ENCODE data around the gene ENAH. TPM values are rescaled to one million over a fixed set of nuclear protein-coding genes. Genes with fewer than 3 reads are reported as not detected.

The ENAH gene
- total and polyA plus RNA-seq, 2 experiments from 2014 or later = 109 to 184 TPM

GRCh38 chr1:225466848-225467192, 186.1 kb downstream of the ENAH start:
- no peaks in the 10 kb centered on the region; the same call in 2 of the 3 replicates for H3K36me3 Mint-ChIP-seq (ENCODE audit: low read depth)
- no peaks in the 10 kb centered on the region for H3K9me3 Mint-ChIP-seq
- peaks cover 8% of the 10 kb centered on the region; the same call in 1 of the 2 replicates for H3F3A ChIP-seq (replicated peaks; ENCODE audit: low read depth)
- H3K4me1 ChIP-seq (ENCODE audit: insufficient read depth) = peaks cover 21% of the 10 kb centered on the region
- H3K9me2 ChIP-seq (ENCODE audit: insufficient read depth) = no peaks in the 10 kb centered on the region
- H3K79me2 ChIP-seq (replicated peaks; ENCODE audit: insufficient read depth) = no peaks in the 10 kb centered on the region
- no peak for TF ChIP-seq ZNF462 (CRISPR knock-in tag; IDR thresholded peaks at IDR 0.05)
- no peak for TF ChIP-seq STAT1 (IDR thresholded peaks at IDR 0.05; ENCODE audit: unreplicated experiment)
- no peak for TF ChIP-seq REST (IDR thresholded peaks at IDR 0.05; ENCODE audit: unreplicated experiment)
- no peak for TF ChIP-seq NANOG (IDR thresholded peaks at IDR 0.05; ENCODE audit: borderline replicate concordance)
- TF ChIP-seq CREB1 (CRISPR knock-in tag; IDR thresholded peaks at IDR 0.05; ENCODE audit: low read depth) = no peak
- TF ChIP-seq CTCF (conservative IDR thresholded peaks at IDR 0.05; ENCODE audit: low read depth in 2 of 2) = no peak
- no peak for TF ChIP-seq ETS1 (IDR thresholded peaks at IDR 0.05)
- TF ChIP-seq POLR2AphosphoS5 (IDR thresholded peaks at IDR 0.05; ENCODE audit: low read depth) = no peak
- TF ChIP-seq ZNF114 (CRISPR knock-in tag; IDR thresholded peaks at IDR 0.05) = no peak
- no peak for TF ChIP-seq ZNF331 (CRISPR knock-in tag; IDR thresholded peaks at IDR 0.05; ENCODE audit: low read depth)
- TF ChIP-seq JUNB (IDR thresholded peaks at IDR 0.05; ENCODE audit: unreplicated experiment) = no peak
- no peak for DNase-seq (ENCODE audit: low spot score)
- H3K4me2 ChIP-seq = no peak overlapping the region
- H3K27ac ChIP-seq (ENCODE audit: low read depth) = no peak overlapping the region
- H3K4me3 ChIP-seq = no peak overlapping the region
- no peak overlapping the region for H2AFZ ChIP-seq
- no peaks in the 10 kb centered on the region for H3K36me3 ChIP-seq (ENCODE audit: insufficient read depth)
- H4K20me1 ChIP-seq (replicated peaks; ENCODE audit: insufficient read depth) = no peaks in the 10 kb centered on the region
- no peak for ATAC-seq
- H3K27me3 Mint-ChIP-seq (ENCODE audit: insufficient read depth, low read depth, poor library complexity) = peaks cover 19% of the 10 kb centered on the region
- no peak overlapping the region for H3K27ac Mint-ChIP-seq
- no peak overlapping the region; the same call in 2 of the 3 replicates for H3K4me3 Mint-ChIP-seq
- H3K27me3 ChIP-seq (ENCODE audit: insufficient read depth) = no peaks in the 10 kb centered on the region
- peaks cover 34% of the 10 kb centered on the region for H3K4me1 Mint-ChIP-seq
